ENCODE data around the gene OR5AK2.
A peak's percentile ranks its signal among the peaks of the same experiment; 100 is the strongest.

The OR5AK2 gene

GRCh38 chr11:56977314-56977713, 11.4 kb upstream of the OR5AK2 start:
- DNase-seq (ENCODE audit: extremely low read depth, low read depth) = no peak
- H3K4me3 ChIP-seq (replicated peaks; ENCODE audit: low read depth, low read length) = no peak overlapping the region
- TF ChIP-seq CTCF (IDR thresholded peaks at IDR 0.05; ENCODE audit: low read depth, low read length, missing control alignments) = no peak

GRCh38 chr11:56990702-56991101, 2.0 kb downstream of the OR5AK2 start:
- no peak for TF ChIP-seq CTCF (IDR thresholded peaks at IDR 0.05; ENCODE audit: low read depth, low read length, missing control alignments)
- no peak overlapping the region for H3K4me3 ChIP-seq (replicated peaks; ENCODE audit: low read depth, low read length)
- no peak for DNase-seq (ENCODE audit: extremely low read depth, low read depth)

- H3K4me3 ChIP-seq (replicated peaks; ENCODE audit: low read depth, low read length) = no peak overlapping the region
- no peak for DNase-seq (ENCODE audit: extremely low read depth, low read depth)
- no peak for TF ChIP-seq CTCF (IDR thresholded peaks at IDR 0.05; ENCODE audit: low read depth, low read length, missing control alignments)
Measured at GRCh38 chr11:56994532-56994931, 5.8 kb downstream of the OR5AK2 start.

- TF ChIP-seq CTCF (IDR thresholded peaks at IDR 0.05; ENCODE audit: low read depth, low read length, missing control alignments) = peak; percentile 35
- no peak for DNase-seq (ENCODE audit: extremely low read depth, low read depth)
- H3K4me3 ChIP-seq (replicated peaks; ENCODE audit: low read depth, low read length) = no peak overlapping the region
Measured at GRCh38 chr11:57001674-57002401, 13.1 kb downstream of the OR5AK2 start.

GRCh38 chr11:57008373-57008772, 19.7 kb downstream of the OR5AK2 start:
- no peak overlapping the region for H3K4me3 ChIP-seq (replicated peaks; ENCODE audit: low read depth, low read length)
- no peak for DNase-seq (ENCODE audit: extremely low read depth, low read depth)
- TF ChIP-seq CTCF (IDR thresholded peaks at IDR 0.05; ENCODE audit: low read depth, low read length, missing control alignments) = no peak

GRCh38 chr11:57015679-57016078, 27.0 kb downstream of the OR5AK2 start:
- no peak overlapping the region for H3K4me3 ChIP-seq (replicated peaks; ENCODE audit: low read depth, low read length)
- no peak for TF ChIP-seq CTCF (IDR thresholded peaks at IDR 0.05; ENCODE audit: low read depth, low read length, missing control alignments)
- no peak for DNase-seq (ENCODE audit: extremely low read depth, low read depth)

GRCh38 chr11:57031556-57031955, 42.8 kb downstream of the OR5AK2 start:
- no peak for TF ChIP-seq CTCF (IDR thresholded peaks at IDR 0.05; ENCODE audit: low read depth, low read length, missing control alignments)
- H3K4me3 ChIP-seq (replicated peaks; ENCODE audit: low read depth, low read length) = no peak overlapping the region
- DNase-seq (ENCODE audit: extremely low read depth, low read depth) = no peak
